Left lung (tissue), 10 donors: Measurements from ENCODE around the gene FAM98C. TPM values are rescaled to one million over a fixed set of nuclear protein-coding genes. Genes with fewer than 3 reads are reported as not detected.

Experiments
- ATAC-seq: fragments of 200-7000 bp; cut with Tn5 transposase; one replicate; pipeline ENCODE4 v1.9.1; 2020; ENCODE audit warnings: moderate library complexity
- DNase-seq, 4 donors: peaks; one replicate each; pipeline ENCODE4 v3.0.0-alpha.2; 2013 to 2020
- H3K27ac ChIP-seq, 2 donors: fragments of 200-600 bp; sonication (generic) in 1 of 2; one replicate each; pipeline versions ENCODE4 v1.5.0 to v1.8.0; 2020 to 2021
- H3K27me3 ChIP-seq, 2 donors: fragments of 200-600 bp; sonication (generic) in 1 of 2; one replicate each; pipeline versions ENCODE4 v1.5.0 to v1.8.0; 2020 to 2021
- H3K36me3 ChIP-seq, 2 donors: fragments of 200-600 bp; sonication (generic) in 1 of 2; one replicate each; pipeline versions ENCODE4 v1.5.0 to v1.8.0; 2020 to 2021
- H3K4me1 ChIP-seq, 2 donors: fragments of 200-600 bp; one replicate each; pipeline ENCODE4 v1.8.0; 2021
- H3K4me3 ChIP-seq, 2 donors: fragments of 200-600 bp; sonication (generic) in 1 of 2; one replicate each; pipeline versions ENCODE4 v1.5.0 to v1.8.0; 2020 to 2021; ENCODE audit warnings: mild to moderate bottlenecking in 1 of 2
- H3K9me3 ChIP-seq, 2 donors: fragments of 200-600 bp; sonication (generic) in 1 of 2; one replicate each; pipeline versions ENCODE4 v1.5.0 to v1.8.0; 2020 to 2021
- intact Hi-C, 2 donors: fragments of 100-400 bp; cut with DNase I; formaldehyde crosslinking; loops; one replicate each; pipeline versions ENCODE4 v1.11.2 to v1.14.2; 2022
- polyA plus RNA-seq, 6 donors: library from polyadenylated mRNA; unstranded; fragments of 120-200 nt; gene quantifications; one replicate each; pipeline ENCODE4 v1.2.1, GENCODE V29; 2013; ENCODE audit not compliant: insufficient read length in 6 of 6
- total RNA-seq, 2 donors: library from RNA; stranded (reverse); fragmentation: NEBNext Ultra II Directional; extraction: Animal tissue kit (Norgen Biotek cat#: 25700); gene quantifications; one replicate each; pipeline ENCODE4 v1.2.1, GENCODE V29; 2021
- TF ChIP-seq, protein P1 (sequence below), 2 donors: fragments of 200-600 bp; sonication (generic) in 1 of 2; IDR thresholded peaks; one replicate each; pipeline versions ENCODE4 v1.5.0 to v1.8.0; 2021; ENCODE audit warnings: antibody characterized with exemption in 2 of 2
- donor health status: DM: no; HTN: yes; CAD: no.
- donor health status: DM: no; HTN: no; CAD: no.

The FAM98C gene
- total and polyA plus RNA-seq, 8 donors = 13.3 to 21.2 (median 18.0) TPM

GRCh38 chr19:38383743-38384142 lies 19.1 kb upstream of the FAM98C start:
- H3K36me3 ChIP-seq = peaks cover 0 to 76% of the 10 kb centered on the region in 2 donors
- peaks cover 10 to 34% of the 10 kb centered on the region in 2 donors for H3K4me1 ChIP-seq
- TF ChIP-seq, protein P1, sequence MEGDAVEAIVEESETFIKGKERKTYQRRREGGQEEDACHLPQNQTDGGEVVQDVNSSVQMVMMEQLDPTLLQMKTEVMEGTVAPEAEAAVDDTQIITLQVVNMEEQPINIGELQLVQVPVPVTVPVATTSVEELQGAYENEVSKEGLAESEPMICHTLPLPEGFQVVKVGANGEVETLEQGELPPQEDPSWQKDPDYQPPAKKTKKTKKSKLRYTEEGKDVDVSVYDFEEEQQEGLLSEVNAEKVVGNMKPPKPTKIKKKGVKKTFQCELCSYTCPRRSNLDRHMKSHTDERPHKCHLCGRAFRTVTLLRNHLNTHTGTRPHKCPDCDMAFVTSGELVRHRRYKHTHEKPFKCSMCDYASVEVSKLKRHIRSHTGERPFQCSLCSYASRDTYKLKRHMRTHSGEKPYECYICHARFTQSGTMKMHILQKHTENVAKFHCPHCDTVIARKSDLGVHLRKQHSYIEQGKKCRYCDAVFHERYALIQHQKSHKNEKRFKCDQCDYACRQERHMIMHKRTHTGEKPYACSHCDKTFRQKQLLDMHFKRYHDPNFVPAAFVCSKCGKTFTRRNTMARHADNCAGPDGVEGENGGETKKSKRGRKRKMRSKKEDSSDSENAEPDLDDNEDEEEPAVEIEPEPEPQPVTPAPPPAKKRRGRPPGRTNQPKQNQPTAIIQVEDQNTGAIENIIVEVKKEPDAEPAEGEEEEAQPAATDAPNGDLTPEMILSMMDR (IDR thresholded peaks at IDR 0.05) = no peak
- no peaks in the 10 kb centered on the region for H3K9me3 ChIP-seq
- ATAC-seq = no peak
- no peak overlapping the region for H3K4me3 ChIP-seq
- DNase-seq = no peak
- intact Hi-C loops = no loop called here
- H3K27me3 ChIP-seq = peaks cover 0 to 43% of the 10 kb centered on the region in 2 donors
- H3K27ac ChIP-seq = no peak overlapping the region

DNA sequence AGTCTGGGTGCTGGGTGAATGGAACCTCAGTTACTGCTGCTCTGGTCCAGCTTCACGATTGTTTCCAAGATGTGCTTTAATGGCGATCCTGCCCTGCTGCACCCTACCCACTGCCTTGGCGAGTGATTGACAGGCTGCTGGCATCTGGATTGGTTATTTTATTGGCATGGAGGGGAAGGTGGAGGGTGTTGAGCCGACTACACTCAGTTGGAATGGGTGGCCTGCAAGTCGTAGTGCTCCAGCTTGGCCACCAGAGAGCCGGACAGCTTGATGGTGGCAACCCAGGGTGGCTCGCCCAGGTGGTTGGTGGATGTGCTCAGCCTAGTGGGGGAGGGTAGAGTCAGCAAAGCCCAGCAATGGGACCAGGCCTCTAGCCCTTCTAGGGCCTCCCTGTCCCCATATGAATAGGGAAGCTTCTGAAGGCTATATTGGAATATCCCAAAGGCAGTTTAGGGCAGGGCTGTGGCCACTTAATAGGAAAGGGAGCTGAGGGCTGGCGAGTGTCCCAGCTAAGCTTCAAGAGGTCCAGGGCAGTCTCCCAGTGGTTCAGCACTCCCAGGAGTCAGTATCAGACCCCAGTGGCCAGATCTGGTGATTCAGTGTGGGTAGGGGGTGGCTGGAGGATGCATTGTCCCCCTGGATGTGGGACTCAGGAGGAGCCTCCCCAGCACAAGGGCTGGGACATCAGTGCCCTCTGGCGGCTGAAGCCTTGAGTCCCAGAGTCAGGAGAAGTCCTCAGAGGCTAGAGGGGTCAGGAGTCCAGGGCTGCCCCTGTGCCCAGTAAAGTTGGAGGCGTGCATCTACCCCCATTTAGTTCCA lies 18.5 kb upstream of the FAM98C start:
- no peak overlapping the region for H3K4me3 ChIP-seq
- no peak for DNase-seq
- TF ChIP-seq, protein P1 (IDR thresholded peaks at IDR 0.05) = no peak
- H3K4me1 ChIP-seq = peaks cover 17 to 40% of the 10 kb centered on the region in 2 donors
- peaks cover 0 to 69% of the 10 kb centered on the region in 2 donors for H3K36me3 ChIP-seq
- no peak overlapping the region for H3K27ac ChIP-seq
- intact Hi-C loops = no loop called here
- H3K9me3 ChIP-seq = no peaks in the 10 kb centered on the region
- no peak for ATAC-seq
- peaks cover 0 to 49% of the 10 kb centered on the region in 2 donors for H3K27me3 ChIP-seq

- intact Hi-C loops = no loop called here
- Histone ChIP-seq H3K4me1 (peaks cover 17 to 42% of the 10 kb centered on the region in 2 donors), H3K4me3 (no peak overlapping the region), H3K36me3 (peaks cover 0 to 61% of the 10 kb centered on the region in 2 donors), H3K9me3 (no peaks in the 10 kb centered on the region), H3K27me3 (peaks cover 0 to 57% of the 10 kb centered on the region in 2 donors), H3K27ac (no peak overlapping the region)
- no peak for ATAC-seq
- DNase-seq = peak in 1 of 4 donors; percentile 78
- TF ChIP-seq, protein P1 (IDR thresholded peaks at IDR 0.05) = no peak
These were observed 17.7 kb upstream of the FAM98C start for GRCh38 chr19:38385057-38385803.

DNA sequence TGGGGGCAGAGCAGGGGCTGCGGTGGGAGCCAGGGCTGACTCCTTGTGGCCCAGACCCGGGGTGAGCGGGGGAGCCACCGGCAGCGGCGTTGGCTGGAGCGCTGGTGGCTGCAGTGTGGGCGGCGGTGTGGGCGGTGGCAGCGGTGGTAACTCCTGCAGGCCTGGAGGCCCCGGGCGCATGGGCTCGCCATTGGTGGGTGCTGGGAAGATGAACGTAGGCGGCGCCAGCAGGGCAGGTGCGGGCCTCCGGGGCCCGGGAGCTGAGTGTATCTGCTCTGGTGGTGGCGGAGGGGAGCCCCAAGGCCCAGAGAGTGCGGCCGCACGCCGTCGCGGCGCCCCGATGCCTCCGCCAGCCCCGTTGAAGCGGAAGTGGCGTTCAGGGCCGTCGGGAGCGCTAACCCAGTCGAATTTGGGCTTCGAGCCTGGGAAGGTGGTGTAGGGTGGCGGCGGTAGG lies 17.1 kb upstream of the FAM98C start:
- peak in 1 of 4 donors; percentile 82 for DNase-seq
- H3K27me3 ChIP-seq = peaks cover 0 to 62% of the 10 kb centered on the region in 2 donors
- intact Hi-C loops = no loop called here

More for the DNA sequence above, 17.1 kb upstream of the FAM98C start:
- no peak for ATAC-seq
- no peak overlapping the region for H3K27ac ChIP-seq
- H3K4me1 ChIP-seq = peaks cover 17 to 42% of the 10 kb centered on the region in 2 donors
- H3K36me3 ChIP-seq = peaks cover 0 to 55% of the 10 kb centered on the region in 2 donors
- no peak overlapping the region for H3K4me3 ChIP-seq
- no peaks in the 10 kb centered on the region for H3K9me3 ChIP-seq
- TF ChIP-seq, protein P1 (IDR thresholded peaks at IDR 0.05) = no peak
